ENCODE measurements around the gene ETFDH.

The ETFDH gene

DNA sequence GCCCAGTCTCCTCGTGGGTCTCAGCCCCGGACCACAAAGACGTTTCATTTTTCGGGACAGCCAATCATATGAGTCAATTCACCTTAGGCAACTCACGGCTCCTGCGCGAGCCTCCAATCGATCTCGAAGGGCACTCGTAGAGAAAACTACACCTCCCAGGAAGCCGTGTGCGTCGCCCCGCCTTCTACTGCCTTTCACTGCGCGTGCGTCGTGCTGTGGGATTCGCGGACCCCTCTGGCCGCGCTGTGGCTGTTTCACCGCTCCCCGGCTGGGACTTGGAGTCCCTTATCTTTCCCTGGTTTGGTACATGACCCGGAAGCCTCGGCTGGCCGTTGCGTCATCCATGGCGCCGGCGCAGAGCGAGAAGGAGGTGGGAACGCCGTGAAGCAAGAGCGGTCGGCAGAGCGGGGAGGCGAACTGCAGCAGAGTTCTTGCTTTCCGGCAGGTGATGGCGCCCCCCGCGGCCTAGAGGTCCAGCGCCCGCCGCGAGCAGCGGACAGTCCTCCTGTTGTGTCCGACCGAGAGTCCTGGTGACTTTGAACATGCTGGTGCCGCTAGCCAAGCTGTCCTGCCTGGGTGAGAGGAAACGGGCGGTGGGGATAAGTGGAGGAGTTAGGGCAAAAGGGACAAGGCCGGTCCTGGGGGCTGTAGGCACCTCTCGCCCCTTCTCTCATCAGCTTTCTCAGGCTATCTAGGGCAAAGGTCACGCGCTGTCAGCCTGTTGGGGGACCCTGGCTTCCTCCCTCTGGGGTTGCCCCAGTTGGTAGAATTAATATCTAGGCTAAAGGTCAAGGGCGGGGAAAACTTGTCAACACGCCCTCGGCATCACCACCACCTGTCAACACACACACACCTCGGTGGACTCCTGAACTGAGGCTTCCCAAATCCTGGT lies at the start of gene ETFDH:
Gene ETFDH, plus strand, starts transcription at position 382 of the 892 bp plus-strand sequence. Its CDS starts 161 bp downstream, at position 543.
- no peaks in the 10 kb centered on the region for H3K27me3 ChIP-seq (ENCODE audit: low read depth, low read length)
- H3K9me3 ChIP-seq (ENCODE audit: control insufficient read depth in 1 of 2, low read length in 2 of 2), result no peaks in the 10 kb centered on the region
- H3K36me3 ChIP-seq (ENCODE audit: control insufficient read depth in 1 of 2, insufficient read depth in 2 of 2, low read length in 2 of 2), result peaks cover 0 to 5% of the 10 kb centered on the region in 2 donors
- H3K4me3 ChIP-seq (ENCODE audit: low read depth in 1 of 2, low read length in 2 of 2), result peak within 1 kb of the TSS; percentile 75 to 95
- peaks cover 0 to 19% of the 10 kb centered on the region in 2 donors for H3K4me1 ChIP-seq (ENCODE audit: control insufficient read depth in 1 of 2, insufficient read depth in 2 of 2, low read length in 2 of 2)
- peak within 1 kb of the TSS; percentile 99 for H3K27ac ChIP-seq (ENCODE audit: low read length)

DNA sequence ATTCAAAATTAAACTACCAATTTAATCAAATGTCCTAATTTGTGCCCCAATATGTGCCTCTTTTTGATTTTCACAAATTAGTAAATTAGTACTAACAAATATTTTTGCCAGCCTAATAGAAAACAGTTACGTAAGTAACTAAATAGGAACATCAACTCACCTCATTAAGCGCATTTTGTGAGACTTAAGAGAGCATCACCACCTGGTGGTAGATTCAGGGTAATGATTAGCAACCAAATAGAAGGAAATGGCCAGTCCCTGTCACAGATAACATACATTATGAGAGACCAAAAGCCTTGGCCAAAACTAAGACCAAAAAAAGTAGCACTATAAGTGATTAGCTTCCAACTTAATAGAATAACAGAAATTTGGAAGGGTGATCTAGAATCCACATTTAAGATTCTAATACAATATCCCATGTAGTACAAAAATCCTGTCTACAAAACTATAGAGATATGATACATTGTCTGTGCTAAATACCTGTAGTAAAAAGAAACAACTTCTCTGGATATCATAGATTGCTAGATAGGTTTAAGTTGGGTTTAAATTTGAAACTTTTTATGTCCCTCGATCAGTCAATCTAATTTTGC lies 47.1 kb upstream of the ETFDH start:
- Histone ChIP-seq H3K27me3 (ENCODE audit: low read depth, low read length) (no peaks in the 10 kb centered on the region), H3K4me3 (ENCODE audit: low read depth in 1 of 2, low read length in 2 of 2) (no peak overlapping the region), H3K36me3 (ENCODE audit: control insufficient read depth in 1 of 2, insufficient read depth in 2 of 2, low read length in 2 of 2) (no peaks in the 10 kb centered on the region), H3K4me1 (ENCODE audit: control insufficient read depth in 1 of 2, insufficient read depth in 2 of 2, low read length in 2 of 2) (no peaks in the 10 kb centered on the region), H3K9me3 (ENCODE audit: control insufficient read depth in 1 of 2, low read length in 2 of 2) (no peaks in the 10 kb centered on the region), H3K27ac (ENCODE audit: low read length) (no peak overlapping the region)

DNA sequence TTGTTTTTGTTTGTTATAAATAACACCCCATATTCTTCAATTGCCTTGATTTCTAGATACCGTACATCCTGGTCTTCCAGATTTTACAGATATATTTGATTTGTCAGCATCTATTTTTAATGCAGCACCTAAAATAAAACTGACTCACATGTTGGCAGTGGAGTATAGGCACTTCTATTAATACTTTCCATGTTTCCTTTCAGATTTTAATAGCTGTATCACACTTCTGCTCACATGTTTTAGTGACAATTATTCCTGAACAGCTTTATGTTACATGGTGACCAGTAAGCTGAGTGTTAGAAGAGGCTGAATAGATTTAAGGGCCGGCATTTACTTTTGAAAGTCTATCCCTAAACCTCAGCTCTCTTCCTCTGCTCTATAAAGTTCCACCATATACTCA lies 46.6 kb upstream of the ETFDH start:
- Histone ChIP-seq H3K36me3 (ENCODE audit: control insufficient read depth in 1 of 2, insufficient read depth in 2 of 2, low read length in 2 of 2) (no peaks in the 10 kb centered on the region), H3K4me1 (ENCODE audit: control insufficient read depth in 1 of 2, insufficient read depth in 2 of 2, low read length in 2 of 2) (no peaks in the 10 kb centered on the region), H3K4me3 (ENCODE audit: low read depth in 1 of 2, low read length in 2 of 2) (no peak overlapping the region), H3K27ac (ENCODE audit: low read length) (no peak overlapping the region), H3K27me3 (ENCODE audit: low read depth, low read length) (no peaks in the 10 kb centered on the region), H3K9me3 (ENCODE audit: control insufficient read depth in 1 of 2, low read length in 2 of 2) (no peaks in the 10 kb centered on the region)

DNA sequence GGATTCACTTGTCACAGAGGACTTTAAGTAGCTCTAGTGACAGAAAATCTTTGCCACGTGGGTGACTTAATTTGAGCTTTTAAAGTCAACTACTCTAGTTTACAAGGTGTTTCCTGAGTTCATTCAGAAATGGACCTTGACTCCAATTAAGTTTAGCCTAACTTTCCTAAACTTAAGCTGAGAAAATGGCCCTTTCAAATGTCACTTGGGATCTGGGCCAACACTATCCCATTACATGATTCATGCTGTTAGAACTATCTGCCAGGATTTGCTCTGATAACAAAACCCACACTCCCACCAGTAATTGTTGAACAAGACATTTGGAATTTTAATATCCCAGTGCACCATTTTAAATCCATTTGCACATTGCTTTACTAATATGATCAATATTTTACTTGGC lies 41.2 kb upstream of the ETFDH start:
- no peaks in the 10 kb centered on the region for H3K9me3 ChIP-seq (ENCODE audit: control insufficient read depth in 1 of 2, low read length in 2 of 2)
- H3K27ac ChIP-seq (ENCODE audit: low read length), result no peak overlapping the region
- H3K27me3 ChIP-seq (ENCODE audit: low read depth, low read length), result no peaks in the 10 kb centered on the region
- no peaks in the 10 kb centered on the region for H3K36me3 ChIP-seq (ENCODE audit: control insufficient read depth in 1 of 2, insufficient read depth in 2 of 2, low read length in 2 of 2)
- no peaks in the 10 kb centered on the region for H3K4me1 ChIP-seq (ENCODE audit: control insufficient read depth in 1 of 2, insufficient read depth in 2 of 2, low read length in 2 of 2)
- H3K4me3 ChIP-seq (ENCODE audit: low read depth in 1 of 2, low read length in 2 of 2), result no peak overlapping the region

DNA sequence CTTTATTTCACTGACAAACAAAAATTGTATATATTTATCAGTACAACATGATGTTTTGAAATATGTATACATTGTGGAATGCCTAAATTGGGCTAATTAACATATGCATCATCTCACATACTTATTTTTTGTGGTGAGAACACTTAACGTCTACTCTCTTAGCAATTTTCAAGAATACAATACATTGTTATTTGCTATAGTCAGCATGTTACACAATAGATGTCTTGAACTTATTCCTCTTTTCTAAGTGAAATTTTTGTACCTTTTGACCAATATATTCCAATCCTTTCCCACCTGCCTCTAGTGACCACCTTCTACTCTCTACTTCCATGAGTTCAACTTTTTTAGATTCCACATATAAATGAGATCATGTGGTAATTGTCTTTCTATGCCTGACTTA lies 35.5 kb upstream of the ETFDH start:
- Histone ChIP-seq H3K9me3 (ENCODE audit: control insufficient read depth in 1 of 2, low read length in 2 of 2) (no peaks in the 10 kb centered on the region), H3K27ac (ENCODE audit: low read length) (no peak overlapping the region), H3K27me3 (ENCODE audit: low read depth, low read length) (no peaks in the 10 kb centered on the region), H3K4me3 (ENCODE audit: low read depth in 1 of 2, low read length in 2 of 2) (no peak overlapping the region), H3K36me3 (ENCODE audit: control insufficient read depth in 1 of 2, insufficient read depth in 2 of 2, low read length in 2 of 2) (no peaks in the 10 kb centered on the region), H3K4me1 (ENCODE audit: control insufficient read depth in 1 of 2, insufficient read depth in 2 of 2, low read length in 2 of 2) (no peaks in the 10 kb centered on the region)

DNA sequence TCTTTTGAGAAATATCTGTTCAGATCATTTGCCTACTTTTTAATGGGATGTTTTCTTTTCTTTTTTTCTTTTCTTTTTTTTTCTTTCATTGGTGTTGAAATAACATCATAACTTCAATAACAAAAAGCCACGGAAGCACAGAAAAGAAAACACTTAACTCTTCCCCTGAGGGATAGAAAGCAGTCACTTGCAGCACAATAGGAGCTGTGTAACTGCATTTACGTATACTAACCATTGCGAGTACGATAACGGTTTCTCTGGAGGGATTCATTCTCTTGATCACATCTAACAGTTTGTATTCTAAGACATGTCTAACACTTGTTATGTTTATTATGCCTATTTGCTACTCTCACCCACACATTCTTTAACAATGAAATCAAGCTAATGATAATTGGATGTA lies 27.7 kb upstream of the ETFDH start:
- H3K27ac ChIP-seq (ENCODE audit: low read length), result no peak overlapping the region
- H3K4me1 ChIP-seq (ENCODE audit: control insufficient read depth in 1 of 2, insufficient read depth in 2 of 2, low read length in 2 of 2), result no peaks in the 10 kb centered on the region
- no peaks in the 10 kb centered on the region for H3K36me3 ChIP-seq (ENCODE audit: control insufficient read depth in 1 of 2, insufficient read depth in 2 of 2, low read length in 2 of 2)
- H3K4me3 ChIP-seq (ENCODE audit: low read depth in 1 of 2, low read length in 2 of 2), result no peak overlapping the region
- no peaks in the 10 kb centered on the region for H3K27me3 ChIP-seq (ENCODE audit: low read depth, low read length)
- H3K9me3 ChIP-seq (ENCODE audit: control insufficient read depth in 1 of 2, low read length in 2 of 2), result no peaks in the 10 kb centered on the region

DNA sequence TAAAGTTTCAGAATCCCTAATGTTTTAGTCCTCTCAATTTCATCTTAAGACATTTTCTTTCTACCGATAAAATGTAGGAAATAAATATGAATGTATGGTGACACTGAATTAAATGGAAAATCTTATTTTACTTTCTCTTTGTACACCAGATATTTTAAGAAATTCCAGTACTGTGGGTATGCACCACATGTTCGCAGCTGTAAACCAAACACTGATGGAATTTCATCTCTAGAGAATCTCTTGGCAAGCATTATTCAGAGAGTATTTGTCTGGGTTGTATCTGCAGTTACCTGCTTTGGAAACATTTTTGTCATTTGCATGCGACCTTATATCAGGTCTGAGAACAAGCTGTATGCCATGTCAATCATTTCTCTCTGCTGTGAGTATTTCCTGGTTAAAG lies 27.3 kb upstream of the ETFDH start:
- no peaks in the 10 kb centered on the region for H3K27me3 ChIP-seq (ENCODE audit: low read depth, low read length)
- no peaks in the 10 kb centered on the region for H3K36me3 ChIP-seq (ENCODE audit: control insufficient read depth in 1 of 2, insufficient read depth in 2 of 2, low read length in 2 of 2)
- H3K4me1 ChIP-seq (ENCODE audit: control insufficient read depth in 1 of 2, insufficient read depth in 2 of 2, low read length in 2 of 2), result no peaks in the 10 kb centered on the region
- no peak overlapping the region for H3K27ac ChIP-seq (ENCODE audit: low read length)
- no peaks in the 10 kb centered on the region for H3K9me3 ChIP-seq (ENCODE audit: control insufficient read depth in 1 of 2, low read length in 2 of 2)
- H3K4me3 ChIP-seq (ENCODE audit: low read depth in 1 of 2, low read length in 2 of 2), result no peak overlapping the region

DNA sequence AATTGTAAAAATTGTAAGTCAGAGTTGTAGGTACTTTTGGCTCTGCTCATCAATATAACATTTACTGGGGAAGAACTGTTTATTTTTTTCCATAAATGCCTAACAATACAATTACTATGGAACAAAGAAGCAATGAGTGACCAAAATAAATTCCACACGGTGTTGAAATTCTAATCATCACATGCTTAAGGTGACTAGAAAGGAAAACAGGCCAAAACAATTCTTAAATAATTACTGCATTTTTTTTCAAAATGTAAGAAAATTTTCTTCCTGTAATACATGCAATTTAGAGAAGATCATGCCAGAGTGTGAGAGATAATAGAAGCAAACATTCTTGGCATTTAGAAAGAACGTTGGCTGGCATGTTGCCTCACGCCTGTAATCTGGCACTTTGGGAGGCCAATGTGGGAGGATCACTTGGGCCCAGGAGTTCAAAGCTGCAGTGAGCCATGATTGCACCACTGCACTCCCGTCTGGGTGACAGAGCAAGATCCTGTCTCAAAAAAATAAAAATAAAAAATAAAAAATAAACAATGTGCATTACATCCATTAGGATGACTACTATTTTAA lies 22.9 kb upstream of the ETFDH start:
- Histone ChIP-seq H3K36me3 (ENCODE audit: control insufficient read depth in 1 of 2, insufficient read depth in 2 of 2, low read length in 2 of 2) (no peaks in the 10 kb centered on the region), H3K9me3 (ENCODE audit: control insufficient read depth in 1 of 2, low read length in 2 of 2) (no peaks in the 10 kb centered on the region), H3K4me3 (ENCODE audit: low read depth in 1 of 2, low read length in 2 of 2) (no peak overlapping the region), H3K4me1 (ENCODE audit: control insufficient read depth in 1 of 2, insufficient read depth in 2 of 2, low read length in 2 of 2) (no peaks in the 10 kb centered on the region), H3K27me3 (ENCODE audit: low read depth, low read length) (no peaks in the 10 kb centered on the region), H3K27ac (ENCODE audit: low read length) (no peak overlapping the region)

DNA sequence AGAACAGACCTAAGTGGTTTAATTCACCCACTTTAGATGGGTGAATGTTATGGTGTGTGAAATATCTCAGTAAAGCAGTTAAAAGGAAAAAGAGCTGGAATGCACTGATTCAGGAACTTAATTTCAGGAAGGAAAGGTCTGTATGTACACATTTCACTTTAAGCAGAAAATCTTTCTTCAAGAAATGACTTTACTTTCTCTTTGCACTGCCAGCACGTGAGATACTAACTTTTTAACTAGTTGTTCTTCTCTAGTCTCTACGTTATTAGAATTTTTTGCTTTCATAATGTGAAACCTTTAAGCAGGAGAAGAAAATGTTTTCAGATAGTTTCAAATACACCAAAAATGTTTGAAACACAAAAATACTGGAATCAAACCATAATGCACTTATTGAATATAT lies 19.2 kb upstream of the ETFDH start:
- H3K36me3 ChIP-seq (ENCODE audit: control insufficient read depth in 1 of 2, insufficient read depth in 2 of 2, low read length in 2 of 2), result no peaks in the 10 kb centered on the region
- H3K4me1 ChIP-seq (ENCODE audit: control insufficient read depth in 1 of 2, insufficient read depth in 2 of 2, low read length in 2 of 2), result no peaks in the 10 kb centered on the region
- no peaks in the 10 kb centered on the region for H3K9me3 ChIP-seq (ENCODE audit: control insufficient read depth in 1 of 2, low read length in 2 of 2)
- H3K4me3 ChIP-seq (ENCODE audit: low read depth in 1 of 2, low read length in 2 of 2), result peak overlapping the region in 1 of 2 donors; percentile 22
- H3K27me3 ChIP-seq (ENCODE audit: low read depth, low read length), result no peaks in the 10 kb centered on the region
- H3K27ac ChIP-seq (ENCODE audit: low read length), result no peak overlapping the region

DNA sequence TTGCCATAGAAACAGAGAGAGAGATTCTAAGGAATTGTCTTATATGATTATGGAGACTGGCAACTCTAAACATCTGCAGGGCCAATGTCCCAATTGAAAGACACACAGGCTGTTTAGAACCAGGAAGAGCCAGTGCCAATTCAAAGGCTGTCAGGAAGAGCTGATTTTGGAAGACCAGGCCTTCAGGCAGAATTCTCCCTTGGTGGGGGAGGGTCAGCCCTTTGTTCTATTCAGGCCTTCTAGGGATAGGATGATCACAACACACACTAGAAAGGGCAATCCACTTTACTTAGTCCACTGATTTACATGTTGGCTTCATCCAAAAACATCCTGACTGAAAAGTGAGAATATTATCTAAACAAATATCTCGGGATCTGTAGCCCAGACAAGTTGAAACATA lies 15.7 kb upstream of the ETFDH start:
- Histone ChIP-seq H3K4me3 (ENCODE audit: low read depth in 1 of 2, low read length in 2 of 2) (no peak overlapping the region), H3K36me3 (ENCODE audit: control insufficient read depth in 1 of 2, insufficient read depth in 2 of 2, low read length in 2 of 2) (no peaks in the 10 kb centered on the region), H3K27me3 (ENCODE audit: low read depth, low read length) (no peaks in the 10 kb centered on the region), H3K9me3 (ENCODE audit: control insufficient read depth in 1 of 2, low read length in 2 of 2) (no peaks in the 10 kb centered on the region), H3K27ac (ENCODE audit: low read length) (no peak overlapping the region), H3K4me1 (ENCODE audit: control insufficient read depth in 1 of 2, insufficient read depth in 2 of 2, low read length in 2 of 2) (no peaks in the 10 kb centered on the region)

DNA sequence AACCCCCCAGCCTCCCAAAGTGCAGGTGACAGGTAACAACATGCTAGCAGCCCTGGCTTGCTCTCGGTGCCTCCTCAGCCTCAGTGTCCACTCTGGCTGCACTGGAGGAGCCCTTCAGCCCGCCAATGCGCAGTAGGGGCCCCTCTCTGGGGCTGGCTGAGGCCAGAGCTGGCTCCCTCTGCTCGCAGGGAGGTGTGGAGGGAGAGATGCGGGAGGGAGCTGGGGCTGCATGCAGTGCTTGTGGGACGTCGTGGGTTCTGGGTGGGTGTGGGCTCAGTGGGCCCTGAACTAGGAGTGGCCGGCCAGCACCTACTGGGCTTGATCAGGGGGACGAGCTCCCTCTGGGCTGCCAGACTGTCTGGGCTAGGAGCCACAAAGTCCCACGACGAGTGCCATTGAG lies 14.8 kb upstream of the ETFDH start:
- no peaks in the 10 kb centered on the region for H3K9me3 ChIP-seq (ENCODE audit: control insufficient read depth in 1 of 2, low read length in 2 of 2)
- H3K36me3 ChIP-seq (ENCODE audit: control insufficient read depth in 1 of 2, insufficient read depth in 2 of 2, low read length in 2 of 2), result no peaks in the 10 kb centered on the region
- no peaks in the 10 kb centered on the region for H3K27me3 ChIP-seq (ENCODE audit: low read depth, low read length)
- H3K4me1 ChIP-seq (ENCODE audit: control insufficient read depth in 1 of 2, insufficient read depth in 2 of 2, low read length in 2 of 2), result no peaks in the 10 kb centered on the region
- no peak overlapping the region for H3K27ac ChIP-seq (ENCODE audit: low read length)
- no peak overlapping the region for H3K4me3 ChIP-seq (ENCODE audit: low read depth in 1 of 2, low read length in 2 of 2)

Measured in muscle layer of duodenum (tissue), 2 donors.